M059J (cell line): Measurements from ENCODE around the gene NPFFR1. TPM values are rescaled to one million over a fixed set of nuclear protein-coding genes. Genes with fewer than 3 reads are reported as not detected.

ENCODE experiments used
- DNase-seq: peaks from one replicate; pipeline ENCODE4 v3.0.0-alpha.2; 2012; ENCODE audit warnings: low read depth
- total RNA-seq: library from RNA; depleted of rRNA; stranded (reverse); fragments of >200 nt; shearing (Covaris generic); gene quantifications from 2 replicates; pipeline ENCODE4 v1.2.3, GENCODE V29; 2014

The NPFFR1 gene
- total RNA-seq, 1 experiment from 2014 or later = not detected

DNA sequence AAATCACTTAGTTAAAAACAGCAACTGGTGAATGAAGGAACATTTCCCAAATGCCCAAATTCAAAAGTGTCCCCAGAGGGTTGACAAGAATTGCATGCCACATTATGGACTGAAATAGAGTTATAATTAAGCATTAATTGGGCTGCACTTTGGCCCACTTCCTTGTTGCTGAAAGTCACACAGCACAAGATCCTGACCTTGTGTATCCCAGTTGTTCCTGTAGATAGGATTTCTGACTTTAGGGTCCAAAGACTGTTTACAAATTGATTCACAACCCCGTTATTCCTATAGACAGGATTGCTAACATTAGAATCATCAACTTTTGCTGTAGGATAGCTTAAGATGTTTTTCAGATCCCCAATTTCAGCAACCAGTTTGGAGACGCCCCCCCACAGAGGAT is 31.5 kb upstream of the NPFFR1 start:
- DNase-seq = no peak

DNA sequence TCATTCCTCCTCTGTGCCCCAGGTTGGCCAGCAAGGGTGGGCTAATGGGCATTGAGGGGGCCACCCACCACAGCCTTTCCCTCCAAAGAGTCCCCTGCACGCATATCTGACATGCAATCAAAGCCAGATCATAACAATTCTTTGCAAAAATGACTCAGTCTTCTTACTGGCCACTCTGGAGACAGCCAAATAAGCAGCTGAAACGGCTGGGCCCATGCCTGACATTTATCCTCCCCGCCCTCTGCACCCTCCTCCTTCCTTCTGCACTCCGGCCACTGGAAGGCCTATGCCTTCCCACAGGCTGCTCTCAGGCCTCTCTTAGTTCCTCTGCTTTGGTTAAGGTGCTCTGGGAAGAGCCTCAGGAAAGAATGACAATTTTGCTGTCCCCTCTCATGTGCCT is 29.2 kb upstream of the NPFFR1 start:
- DNase-seq = no peak

DNA sequence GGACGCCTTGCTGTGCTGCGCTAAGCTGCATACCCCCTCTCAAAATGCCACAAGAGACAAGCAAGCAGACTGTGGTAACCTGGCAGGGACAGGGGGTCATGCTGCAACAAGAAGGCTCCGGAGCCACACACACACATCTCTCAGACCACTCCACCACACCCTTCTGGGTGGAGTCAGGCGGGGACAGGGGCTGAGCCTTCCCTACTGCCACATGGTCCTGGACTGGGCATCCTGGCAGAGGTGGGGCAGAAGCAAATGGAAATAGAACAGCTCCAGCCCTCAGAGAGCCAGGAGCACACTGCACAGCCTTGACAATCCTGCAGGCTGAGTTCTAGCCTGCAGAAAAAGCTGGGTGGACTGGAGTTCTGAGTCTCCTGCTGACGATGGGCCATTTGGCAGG is 28.4 kb upstream of the NPFFR1 start:
- DNase-seq = no peak

DNA sequence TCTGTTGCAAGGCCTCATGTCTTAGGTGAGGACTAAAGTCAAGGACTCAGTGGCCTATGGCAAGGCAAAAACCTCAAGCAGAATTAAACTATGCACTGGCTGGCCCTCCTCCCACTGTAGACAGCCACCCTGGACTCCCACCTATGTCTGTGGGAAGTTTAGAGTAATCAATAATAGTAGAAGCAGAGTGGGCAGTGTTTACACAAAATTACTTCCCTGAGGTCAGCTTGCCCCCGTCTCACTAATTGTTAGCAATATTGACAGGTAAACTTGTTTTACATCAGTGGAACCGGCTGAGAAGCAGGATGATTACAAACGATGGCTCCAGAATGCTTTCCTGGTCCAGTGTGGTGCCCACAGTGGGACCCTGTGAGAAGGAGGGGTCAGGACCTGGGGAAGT is 27.9 kb upstream of the NPFFR1 start:
- DNase-seq = no peak

DNA sequence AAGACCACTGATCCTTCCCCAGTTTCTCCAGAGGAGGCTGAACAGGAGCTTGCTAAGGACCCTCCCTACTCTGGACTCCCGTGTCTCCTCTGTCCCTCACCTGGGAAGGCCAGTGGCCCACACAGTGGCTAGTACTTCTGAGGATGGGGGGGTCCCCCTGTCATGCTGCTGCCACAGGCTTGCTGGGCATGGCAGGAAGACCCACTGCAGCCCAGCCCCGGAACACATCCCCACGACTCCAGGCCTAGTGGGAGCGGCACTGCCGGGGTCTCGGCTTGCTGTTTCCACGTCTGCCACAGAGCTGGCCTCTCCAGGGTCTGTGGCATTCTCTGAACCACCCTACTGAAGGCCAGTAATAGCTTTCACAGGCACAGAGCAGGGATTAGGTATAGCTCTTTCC is 25.9 kb upstream of the NPFFR1 start:
- no peak for DNase-seq

DNA sequence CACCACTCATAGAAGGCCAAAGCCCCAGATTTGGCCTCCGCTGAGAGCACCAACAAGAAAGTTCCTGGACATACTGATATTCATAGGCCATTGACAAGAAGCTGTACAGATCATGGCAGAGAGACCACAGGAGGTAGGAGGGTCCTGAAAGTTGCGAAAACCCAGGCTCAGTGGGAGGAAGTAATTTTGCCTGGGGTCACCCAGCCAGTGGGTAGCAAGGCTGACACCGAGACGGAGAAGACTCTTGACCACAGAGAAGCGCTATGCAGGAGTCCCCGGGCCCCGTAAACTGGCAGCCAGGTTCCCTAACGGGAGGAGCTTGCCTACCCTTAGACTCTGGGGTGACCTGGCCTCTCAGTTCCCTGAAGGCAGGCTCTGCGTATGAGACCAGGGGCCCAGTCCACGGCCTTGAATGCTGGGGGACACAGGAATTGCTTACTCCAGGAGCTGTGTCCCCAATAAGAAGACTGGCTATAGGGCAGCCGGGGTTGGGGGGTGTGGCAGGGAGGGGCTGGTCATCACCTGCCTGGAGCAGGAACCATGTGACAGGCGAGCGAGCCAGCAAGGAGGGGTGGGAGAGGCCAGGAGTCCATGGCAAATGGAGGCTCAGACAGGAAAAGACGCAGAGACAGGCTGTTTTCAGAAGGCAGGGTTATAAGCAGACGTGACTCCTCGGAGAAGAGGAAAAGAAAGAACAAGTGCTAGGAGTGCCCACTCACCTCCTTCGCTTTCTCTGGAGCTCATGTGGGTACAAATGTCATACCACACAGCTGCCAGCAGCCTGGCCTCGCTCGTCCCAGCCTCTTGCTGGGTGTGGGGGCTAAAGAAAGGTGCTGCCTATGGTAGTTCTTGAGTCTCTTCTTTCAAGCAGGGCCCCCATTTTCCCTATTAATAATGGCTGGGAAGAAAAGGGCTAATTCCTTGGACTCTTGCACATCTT is 24.6 kb upstream of the NPFFR1 start:
- no peak for DNase-seq

DNA sequence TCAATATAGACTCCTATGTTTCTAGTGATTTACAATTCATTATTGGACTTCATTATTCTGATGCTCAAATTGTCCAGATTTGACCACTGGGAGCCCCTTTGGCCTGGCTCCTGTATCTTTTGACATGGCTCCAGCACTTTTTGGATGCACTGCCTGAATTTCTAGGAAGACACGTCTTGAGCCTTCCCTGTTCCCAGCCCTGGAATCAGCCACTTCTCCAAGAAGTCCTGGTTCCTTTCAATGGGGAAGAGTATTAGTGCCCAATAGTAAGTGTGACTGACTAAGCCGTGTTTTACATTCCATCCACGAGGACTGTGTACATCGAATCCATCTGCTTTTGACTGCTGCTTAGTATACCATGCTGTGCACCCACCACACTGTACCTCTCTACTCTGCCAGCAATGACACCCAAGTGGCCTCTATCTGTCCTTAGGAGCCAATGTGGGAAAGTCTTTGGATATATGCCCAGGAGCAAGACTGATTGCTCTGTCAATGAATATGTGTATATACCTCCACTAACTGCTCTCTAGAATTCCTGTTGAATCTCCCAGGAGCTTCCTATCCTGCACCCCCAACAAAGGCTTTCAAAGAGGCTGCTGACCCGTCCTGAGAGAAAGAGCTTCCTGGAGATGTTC is 23.2 kb upstream of the NPFFR1 start:
- no peak for DNase-seq

DNA sequence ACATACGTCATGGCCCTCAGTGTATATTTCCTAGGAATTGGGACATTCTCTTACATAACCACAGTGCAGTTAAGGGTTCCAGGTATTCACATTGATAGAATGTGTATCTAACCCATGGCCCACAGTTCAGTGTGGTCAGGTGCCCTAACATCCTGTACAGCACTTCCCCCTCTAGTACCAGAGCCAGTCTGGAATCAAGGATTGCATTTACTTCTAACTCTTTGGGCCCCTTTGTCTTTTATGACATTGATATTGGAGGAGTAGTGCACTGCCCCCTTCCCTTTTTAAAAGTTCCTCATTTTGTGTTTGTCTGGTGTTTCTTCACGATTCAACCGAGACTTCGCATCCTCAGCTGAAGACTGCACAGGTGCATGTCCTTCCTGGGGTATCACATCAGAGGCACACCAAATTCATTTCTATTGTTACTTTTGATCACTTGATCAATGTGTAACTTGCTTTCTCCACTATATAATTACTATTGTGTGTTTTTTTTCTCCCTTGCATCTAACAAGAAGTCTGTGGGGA is 22.4 kb upstream of the NPFFR1 start:
- no peak for DNase-seq

DNA sequence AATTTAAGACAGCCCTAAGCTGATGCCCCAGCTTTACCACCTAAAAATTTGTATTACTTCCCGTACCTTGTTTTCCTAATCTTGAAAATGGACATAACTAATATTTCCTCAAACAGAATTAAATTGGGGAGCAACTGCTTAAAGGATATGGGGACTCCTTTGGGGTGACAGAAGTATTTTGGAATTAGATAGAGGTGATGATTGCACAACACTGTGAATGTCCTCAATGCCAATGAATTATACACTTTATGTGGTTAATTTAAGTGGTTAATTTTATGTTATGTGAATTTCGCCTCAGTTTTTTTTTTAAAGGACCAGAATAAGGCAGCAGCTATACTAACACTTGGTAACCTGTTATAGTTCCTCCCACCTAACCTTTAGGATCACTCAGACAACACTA is 19.9 kb upstream of the NPFFR1 start:
- DNase-seq = no peak

DNA sequence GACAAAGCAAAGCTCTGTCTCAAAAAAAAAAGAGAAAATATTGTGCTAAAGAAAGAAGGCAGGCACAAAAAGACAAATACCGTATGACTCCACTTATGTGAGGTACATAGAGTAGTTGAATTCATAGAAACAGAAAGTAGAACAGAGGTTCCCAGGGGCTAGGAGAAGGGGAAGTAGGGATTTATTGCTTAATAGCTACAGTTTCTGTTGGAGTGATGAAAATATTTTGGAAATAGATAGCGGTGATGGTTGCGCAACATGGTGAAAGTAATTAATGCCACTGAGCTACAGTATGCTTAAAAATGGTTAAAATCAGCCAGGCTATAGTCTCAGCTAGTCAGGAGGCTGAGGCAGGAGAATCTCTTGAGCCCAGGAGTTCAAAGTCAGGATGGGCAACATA is 18.5 kb upstream of the NPFFR1 start:
- peak; percentile 12 for DNase-seq

DNA sequence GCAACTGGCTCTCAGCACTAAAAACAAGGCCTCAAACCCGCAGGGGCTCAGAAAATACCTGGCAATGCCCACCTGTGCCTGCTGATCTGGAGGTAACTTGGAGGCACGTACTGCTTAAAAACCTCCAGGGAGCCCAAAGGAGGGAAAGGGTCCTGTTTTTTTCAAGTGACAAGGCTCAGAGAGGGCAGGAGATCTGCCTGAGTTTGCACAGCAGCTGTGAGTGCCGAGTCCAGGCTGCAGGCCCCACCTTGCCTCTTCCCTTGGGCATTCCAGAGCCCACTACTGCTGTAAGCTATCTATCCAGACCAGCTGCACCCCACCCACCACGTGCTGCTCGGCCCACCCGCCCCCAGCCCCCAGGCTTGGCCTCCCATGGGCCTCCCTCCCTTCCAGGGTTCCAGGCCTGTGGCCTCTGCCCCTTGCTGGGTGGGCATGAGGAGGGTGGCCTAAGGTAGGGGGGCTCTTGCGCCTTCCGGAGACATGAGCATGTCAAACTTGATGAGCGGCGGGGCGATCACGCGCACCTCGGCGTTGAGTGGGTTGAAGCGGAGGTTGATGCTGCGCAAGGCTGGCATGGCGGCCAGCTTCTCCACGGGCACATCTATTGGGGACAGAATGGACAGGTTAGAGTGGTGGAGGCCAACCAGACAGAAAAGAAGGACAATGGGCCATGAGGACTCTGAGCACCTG is 17.2 kb upstream of the NPFFR1 start:
- no peak for DNase-seq

DNA sequence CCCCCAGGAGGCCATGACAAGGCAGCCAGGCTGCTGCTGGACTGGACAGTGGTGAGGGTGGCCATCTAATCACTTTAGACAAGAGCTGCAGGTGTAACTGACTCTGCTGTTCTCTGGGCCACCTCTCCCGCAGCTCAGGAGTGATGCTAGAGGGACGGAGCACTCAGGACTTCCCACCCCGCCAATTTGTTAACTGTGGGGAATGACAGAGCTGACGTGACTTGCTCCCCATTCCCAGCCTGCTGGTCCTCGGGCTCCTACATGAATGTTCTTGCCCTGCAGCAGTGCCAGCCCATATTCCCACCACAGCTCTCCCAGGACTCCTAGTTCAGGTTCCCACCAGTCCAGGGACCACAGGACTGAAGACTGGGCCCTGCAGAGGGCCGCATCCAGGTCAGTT is 16.7 kb upstream of the NPFFR1 start:
- no peak for DNase-seq

DNA sequence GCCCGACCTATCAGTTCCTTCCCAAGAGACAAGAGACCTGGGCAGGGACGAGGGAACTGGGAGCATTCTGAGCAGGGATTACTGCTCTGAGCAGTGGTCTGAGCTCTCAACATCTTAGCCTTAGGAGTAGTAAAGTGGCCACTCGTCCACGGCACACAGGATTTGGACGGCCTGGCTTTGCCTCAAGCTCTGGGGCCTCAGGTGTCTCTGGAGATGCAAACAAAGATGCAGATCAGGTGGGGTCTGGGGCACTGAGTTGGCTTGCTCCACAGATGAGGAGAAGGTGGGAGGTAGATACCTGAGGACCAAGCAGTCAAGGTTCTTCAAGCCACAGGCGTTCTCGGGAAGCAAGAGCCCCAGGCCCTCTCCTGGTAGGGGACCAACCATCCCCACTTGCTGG is 16.1 kb upstream of the NPFFR1 start:
- no peak for DNase-seq

DNA sequence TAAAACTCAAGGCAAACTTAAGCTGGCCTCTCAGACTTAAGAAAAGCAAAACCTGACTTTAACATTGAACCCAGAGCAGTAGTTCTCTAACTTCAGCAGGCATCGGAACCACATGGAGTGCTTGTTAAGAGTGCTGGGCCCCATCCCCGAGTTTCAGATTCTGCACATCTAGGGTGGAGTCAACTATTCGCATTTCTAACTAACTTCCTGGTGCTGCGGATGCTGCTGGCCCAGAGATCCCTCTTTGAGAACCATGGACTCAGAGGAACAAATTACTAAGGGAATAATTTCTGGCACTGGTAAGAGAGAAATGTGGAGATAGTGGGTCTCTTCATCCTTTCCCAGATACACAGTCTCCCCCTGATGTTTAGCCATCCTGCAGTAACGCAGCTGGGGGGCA is 14.6 kb upstream of the NPFFR1 start:
- DNase-seq = no peak

DNA sequence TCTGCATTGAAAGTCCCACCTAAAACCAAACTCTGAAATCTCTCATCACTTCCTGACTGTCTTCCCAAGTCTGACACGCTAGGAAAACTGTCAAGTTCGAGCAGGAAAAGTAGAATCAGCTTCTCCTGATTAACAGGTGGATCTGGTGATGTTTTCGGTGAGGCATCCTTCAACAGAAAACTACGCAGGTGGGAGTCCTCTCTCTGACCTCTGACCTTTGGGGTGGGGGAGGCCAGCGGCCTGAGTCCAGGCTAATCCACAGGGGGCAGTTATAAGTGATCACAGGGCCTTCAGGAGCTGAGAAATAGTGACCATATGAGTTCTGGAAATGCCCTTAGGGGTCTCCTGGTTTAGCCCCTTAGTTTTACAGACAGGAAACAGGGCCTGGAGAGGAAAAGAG is 13.4 kb upstream of the NPFFR1 start:
- DNase-seq = no peak

DNA sequence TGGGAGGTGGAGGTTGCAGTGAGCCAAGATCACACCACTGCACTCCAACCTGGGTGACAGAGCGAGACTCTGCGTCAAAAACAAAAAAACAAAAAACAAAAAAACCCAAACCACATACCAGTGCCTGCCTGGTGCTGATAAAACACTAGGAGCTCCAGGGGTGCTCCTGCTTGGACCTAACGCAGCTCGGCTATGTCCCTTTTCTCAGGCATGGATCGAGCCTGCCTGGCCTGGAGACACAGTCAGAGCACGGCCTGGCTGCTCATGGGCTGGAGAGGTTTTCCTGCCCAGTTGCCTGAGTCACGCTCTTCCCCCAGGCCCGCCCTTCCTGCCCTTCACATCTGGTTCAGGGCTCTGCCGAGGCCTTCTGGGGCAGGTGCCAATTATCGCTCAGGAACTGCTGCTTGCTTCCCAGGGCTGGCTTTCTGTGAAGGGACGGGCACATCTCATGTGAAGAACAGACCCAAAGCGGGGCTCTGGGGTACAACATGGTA is 12.6 kb upstream of the NPFFR1 start:
- peak; percentile 87 for DNase-seq

DNA sequence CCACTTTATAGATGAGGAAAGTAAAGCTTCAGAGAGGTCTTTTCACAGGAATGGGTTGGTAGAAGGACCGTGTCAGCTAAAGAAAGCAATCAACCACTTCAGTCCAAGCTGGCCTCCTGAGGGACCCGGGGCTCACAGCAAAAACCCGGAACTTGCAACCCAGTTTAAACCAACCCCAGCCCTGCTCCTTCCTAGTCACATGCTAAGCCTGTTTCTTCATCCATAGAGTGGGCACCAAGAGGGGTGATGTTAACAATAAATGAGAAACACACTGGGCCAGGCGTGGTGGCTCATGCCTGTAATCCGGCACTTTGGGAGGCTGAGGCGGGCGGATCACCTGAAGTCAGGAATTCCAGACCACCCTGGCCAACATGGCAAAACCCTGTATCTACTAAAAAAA is 12.1 kb upstream of the NPFFR1 start:
- no peak for DNase-seq

DNA sequence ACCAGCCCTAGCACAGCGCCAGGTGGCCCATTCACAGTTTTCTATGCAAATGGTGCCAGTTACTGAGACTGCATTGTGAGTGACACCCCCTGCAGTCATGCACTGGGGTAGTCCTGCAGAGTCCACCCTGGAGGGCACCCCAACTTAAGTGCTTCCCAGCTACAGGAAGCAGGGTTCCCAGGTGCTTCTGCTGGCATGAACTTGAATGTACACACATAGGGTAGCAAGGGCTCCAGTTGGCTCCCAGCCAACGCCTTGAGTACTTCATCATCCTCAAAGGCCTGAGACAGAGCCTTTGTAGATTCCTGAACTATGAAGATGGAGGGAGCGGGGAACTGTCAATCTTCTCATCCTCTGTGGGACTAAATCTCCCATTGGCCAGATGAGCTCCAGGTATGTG is 11.5 kb upstream of the NPFFR1 start:
- DNase-seq = no peak

DNA sequence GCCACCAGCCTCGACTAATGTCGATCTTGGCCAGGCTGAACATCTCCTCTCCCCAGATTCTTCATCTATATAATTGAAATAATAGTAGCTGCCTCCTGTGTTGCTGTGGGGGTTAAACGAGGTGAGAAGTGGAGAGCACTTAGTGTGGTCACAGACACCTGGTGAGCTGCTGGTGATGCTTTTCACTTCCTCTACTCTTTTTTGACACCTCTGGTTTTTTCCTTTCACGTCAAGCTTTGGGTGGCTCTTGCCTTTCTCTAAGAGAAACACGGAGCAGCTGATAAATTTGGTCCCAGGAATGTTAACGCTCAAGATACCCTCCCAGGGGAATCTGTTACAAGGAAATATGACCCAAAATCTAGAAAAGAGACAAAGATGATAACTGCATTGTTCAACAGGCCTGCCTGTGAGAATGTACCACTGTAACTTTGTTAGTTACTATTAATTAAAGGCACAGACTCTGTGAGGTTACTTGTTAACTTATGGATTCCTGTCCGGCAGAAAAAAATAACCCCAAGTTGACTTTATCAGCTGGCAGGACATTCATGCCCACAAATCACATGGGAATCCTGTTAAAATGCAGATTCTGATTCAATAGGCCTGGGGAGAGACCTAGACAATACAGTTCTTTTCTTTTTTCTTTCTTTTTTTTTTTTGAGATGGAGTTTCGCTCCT is 9.5 kb upstream of the NPFFR1 start:
- no peak for DNase-seq

DNA sequence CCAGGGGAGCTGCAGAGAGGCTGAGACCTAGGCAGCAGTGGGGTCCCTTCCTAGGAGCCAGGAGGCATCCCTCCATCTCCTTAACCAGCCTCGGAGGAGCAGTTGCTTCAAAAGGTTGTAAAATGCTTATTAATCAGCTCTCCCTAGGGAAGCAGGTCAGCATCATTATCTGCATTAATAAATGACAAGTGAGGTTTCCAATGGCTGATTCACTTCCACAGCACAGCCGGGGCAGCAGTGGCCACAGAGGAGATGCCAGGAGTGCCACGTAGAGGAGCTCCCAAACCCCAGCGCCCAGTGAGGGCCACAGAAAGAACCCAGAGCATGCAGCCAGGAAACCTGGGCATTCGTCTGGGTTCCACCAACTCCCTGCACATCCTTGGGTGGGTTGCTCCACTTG is 8.2 kb upstream of the NPFFR1 start:
- no peak for DNase-seq

DNA sequence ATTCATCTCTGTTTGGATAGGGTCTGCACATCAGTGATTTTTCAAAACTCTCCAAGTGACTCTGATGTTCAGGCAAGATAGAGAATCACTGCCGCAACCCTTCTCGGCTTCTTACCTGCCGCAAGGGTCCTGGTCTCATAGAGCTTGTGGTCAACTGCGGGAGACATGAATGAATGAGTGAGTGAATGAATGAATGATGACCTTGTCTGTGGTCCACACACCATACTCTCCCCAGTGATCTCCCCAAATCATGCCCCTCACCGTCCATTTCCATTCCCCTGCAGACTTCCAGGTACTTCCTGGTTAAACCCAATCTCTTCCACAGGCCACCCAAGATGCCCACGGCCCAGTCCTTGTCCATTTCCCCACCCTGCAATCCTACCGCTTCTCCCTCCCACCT is 5.9 kb upstream of the NPFFR1 start:
- DNase-seq = no peak

DNA sequence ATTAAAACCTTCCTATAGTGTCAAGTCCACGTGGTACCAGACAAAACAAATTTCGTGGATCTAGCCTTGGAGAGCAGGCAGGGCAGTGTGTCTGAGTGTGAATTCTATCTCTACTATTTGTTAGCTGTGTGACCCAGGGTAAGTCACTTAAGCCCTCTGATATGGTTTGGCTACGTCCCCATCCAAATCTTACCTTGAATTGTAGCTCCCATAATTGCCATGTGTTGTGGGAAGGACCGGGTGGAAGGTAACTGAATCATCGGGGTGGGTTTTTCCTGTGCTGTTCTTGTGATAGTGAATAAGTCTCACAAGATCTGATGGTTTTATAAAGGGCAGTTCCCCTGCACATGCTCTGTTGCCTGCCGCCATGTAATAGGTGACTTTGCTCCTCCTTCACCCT is 2.8 kb upstream of the NPFFR1 start:
- DNase-seq = no peak
